Fibroblast of lung (primary cell): ENCODE data around the gene UBE2E3. TPM values are rescaled to one million over a fixed set of nuclear protein-coding genes. Genes with fewer than 3 reads are reported as not detected.

Experiments used
- DNase-seq, 2 donors: peaks; one replicate each; pipeline versions ENCODE4 v3.0.0 to v3.0.0-alpha.2; 2010; ENCODE audit warnings: low read depth in 2 of 2
- H2AFZ ChIP-seq: 2 replicates; pipeline ENCODE4 v1.5.1; 2012; ENCODE audit warnings: low read length, control low read depth, inconsistent platforms
- H3K27ac ChIP-seq: 2 replicates; pipeline ENCODE4 v1.5.1; 2011; ENCODE audit warnings: low read length, control low read depth; ENCODE audit not compliant: insufficient read depth
- H3K27me3 ChIP-seq: 2 replicates; pipeline ENCODE4 v1.5.1; 2011; ENCODE audit warnings: mild to moderate bottlenecking, low read length; ENCODE audit not compliant: control insufficient read depth, insufficient read depth
- H3K36me3 ChIP-seq: 2 replicates; pipeline ENCODE4 v1.5.1; 2011; ENCODE audit warnings: low read length; ENCODE audit not compliant: control insufficient read depth, insufficient read depth
- H3K4me1 ChIP-seq: 2 replicates; pipeline ENCODE4 v1.5.1; 2011; ENCODE audit warnings: low read length; ENCODE audit not compliant: control insufficient read depth, insufficient read depth; ENCODE audit errors: extremely low read depth
- H3K4me2 ChIP-seq: 2 replicates; pipeline ENCODE4 v1.5.1; 2011; ENCODE audit warnings: low read length, control low read depth; ENCODE audit not compliant: insufficient read depth; ENCODE audit errors: extremely low read depth
- H3K4me3 ChIP-seq, 4 experiments: fragments of 200-600 bp in 1 of 4; sonication (generic) in 1 of 4; replicated peaks in 1 of 4; 2 replicates each; pipeline ENCODE4 v1.5.1; 2011 to 2016; ENCODE audit warnings: low read length in 4 of 4, low read depth in 3 of 4, mild to moderate bottlenecking in 3 of 4, control low read depth in 2 of 4, inconsistent platforms in 1 of 4, mixed read lengths in 1 of 4; ENCODE audit not compliant: insufficient read depth in 1 of 4; ENCODE audit errors: control extremely low read depth in 1 of 4
- H3K79me2 ChIP-seq: 2 replicates; pipeline ENCODE4 v1.5.1; 2012; ENCODE audit warnings: mild to moderate bottlenecking, low read length, inconsistent platforms; ENCODE audit not compliant: control insufficient read depth, insufficient read depth
- H3K9ac ChIP-seq: 2 replicates; pipeline ENCODE4 v1.5.1; 2011; ENCODE audit warnings: mild to moderate bottlenecking, low read length, control low read depth; ENCODE audit not compliant: insufficient read depth
- H3K9me3 ChIP-seq: 2 replicates; pipeline ENCODE4 v1.5.1; 2012; ENCODE audit warnings: low read depth, low read length; ENCODE audit not compliant: control insufficient read depth, insufficient read depth
- H4K20me1 ChIP-seq: 2 replicates; pipeline ENCODE4 v1.5.1; 2011; ENCODE audit warnings: low read length; ENCODE audit not compliant: control insufficient read depth, insufficient read depth; ENCODE audit errors: extremely low read depth
- CTCF ChIP-seq, 2 donors: IDR thresholded peaks in 1 of 2; conservative IDR thresholded peaks in 1 of 2; 1 replicate in 1 of 2; 2 replicates in 1 of 2; pipeline ENCODE4 v1.5.1; 2011 to 2012; ENCODE audit warnings: low read length in 2 of 2, control low read depth in 1 of 2, inconsistent platforms in 1 of 2, low read depth in 1 of 2, mild to moderate bottlenecking in 1 of 2
- EZH2 ChIP-seq: IDR thresholded peaks from 2 replicates; pipeline ENCODE4 v1.5.1; 2012; ENCODE audit warnings: low read length, control low read depth, mild to moderate bottlenecking; ENCODE audit errors: missing control alignments
- polyA plus RNA-seq, 2 donors: library from polyadenylated mRNA; depleted of rRNA in 1 of 2; stranded (reverse) in 1 of 2; unstranded in 1 of 2; fragments of >200 nt; gene quantifications; 2 replicates each; pipeline ENCODE4 v1.2.1, GENCODE V29; 2011 to 2012; ENCODE audit warnings: missing spikeins in 1 of 2
- total RNA-seq: library from RNA; depleted of rRNA; stranded (reverse); fragments of >200 nt; gene quantifications from 2 replicates; pipeline ENCODE4 v1.2.1, GENCODE V29; 2014

Gene UBE2E3
- total and polyA plus RNA-seq, 2 donors (not counting 1 experiment from before 2014, with no cell fraction given), result 57.5 to 138 TPM

GRCh38 chr2:180969124-180969523 is 11.3 kb upstream of the UBE2E3 start:
- Histone ChIP-seq H3K9ac (no peak overlapping the region), H3K9me3 (no peaks in the 10 kb centered on the region), H3K4me1 (no peaks in the 10 kb centered on the region), H3K4me2 (no peak overlapping the region), H4K20me1 (no peaks in the 10 kb centered on the region), H2AFZ (no peak overlapping the region), H3K27ac (no peak overlapping the region), H3K27me3 (no peaks in the 10 kb centered on the region), H3K4me3 (no peak overlapping the region), H3K79me2 (no peaks in the 10 kb centered on the region), H3K36me3 (no peaks in the 10 kb centered on the region)
- peak in 1 of 2 donors; percentile 14 for DNase-seq
- TF ChIP-seq CTCF (conservative IDR thresholded peaks at IDR 0.05 in 1 of 2, IDR thresholded peaks at IDR 0.05 in 1 of 2; ENCODE audit: low read depth in 1 of 2, low read length in 2 of 2) (no peak), EZH2 (no peak)

- Histone ChIP-seq H3K4me1 (no peaks in the 10 kb centered on the region), H4K20me1 (no peaks in the 10 kb centered on the region), H3K9me3 (no peaks in the 10 kb centered on the region), H3K4me3 (no peak overlapping the region), H3K4me2 (no peak overlapping the region), H3K9ac (no peak overlapping the region), H3K27me3 (no peaks in the 10 kb centered on the region), H3K27ac (no peak overlapping the region), H3K79me2 (no peaks in the 10 kb centered on the region), H2AFZ (no peak overlapping the region), H3K36me3 (no peaks in the 10 kb centered on the region)
- TF ChIP-seq EZH2, result no peak
- no peak for TF ChIP-seq CTCF (conservative IDR thresholded peaks at IDR 0.05 in 1 of 2, IDR thresholded peaks at IDR 0.05 in 1 of 2; ENCODE audit: low read depth in 1 of 2, low read length in 2 of 2)
- no peak for DNase-seq
Measured at GRCh38 chr2:180970016-180970415, 10.4 kb upstream of the UBE2E3 start.

GRCh38 chr2:180971811-180972210 is 8.6 kb upstream of the UBE2E3 start:
- H3K9ac ChIP-seq, result no peak overlapping the region
- TF ChIP-seq EZH2, result no peak
- no peak for TF ChIP-seq CTCF (conservative IDR thresholded peaks at IDR 0.05 in 1 of 2, IDR thresholded peaks at IDR 0.05 in 1 of 2; ENCODE audit: low read depth in 1 of 2, low read length in 2 of 2)
- no peak overlapping the region for H3K4me2 ChIP-seq
- H3K27me3 ChIP-seq, result no peaks in the 10 kb centered on the region
- H3K9me3 ChIP-seq, result no peaks in the 10 kb centered on the region
- no peak overlapping the region for H3K4me3 ChIP-seq
- no peaks in the 10 kb centered on the region for H4K20me1 ChIP-seq
- H3K36me3 ChIP-seq, result no peaks in the 10 kb centered on the region
- H3K27ac ChIP-seq, result no peak overlapping the region
- no peaks in the 10 kb centered on the region for H3K4me1 ChIP-seq
- no peaks in the 10 kb centered on the region for H3K79me2 ChIP-seq
- no peak overlapping the region for H2AFZ ChIP-seq
- DNase-seq, result no peak
